HepG2 (cell line): ENCODE measurements around the gene STMN1. TPM values are rescaled to one million over a fixed set of nuclear protein-coding genes. Genes with fewer than 3 reads are reported as not detected.

Experiments
- ARNTL ChIP-seq: sonication (generic); formaldehyde crosslinking; IDR thresholded peaks from 2 replicates; pipeline ENCODE4 v1.4.0; 2020; ENCODE audit warnings: mild to moderate bottlenecking, missing genetic modification reagents
- EP300 ChIP-seq, 3 experiments: sonication (generic) in 1 of 3; formaldehyde crosslinking in 1 of 3; IDR thresholded peaks; 2 replicates each; pipeline versions ENCODE4 v1.5.1 to v1.6.1; 2011 to 2020; ENCODE audit warnings: low read depth in 2 of 3, low read length in 2 of 3, borderline replicate concordance in 1 of 3, improper control_type of control experiment in 1 of 3, mild to moderate bottlenecking in 1 of 3, missing genetic modification reagents in 1 of 3, moderate library complexity in 1 of 3
- FOXA3 ChIP-seq: IDR thresholded peaks from 2 replicates; pipeline ENCODE4 v1.6.1; 2016; ENCODE audit warnings: missing genetic modification reagents, missing compliant biosample characterization
- HCFC1 ChIP-seq: fragments of 150-350 bp; IDR thresholded peaks from 2 replicates; pipeline ENCODE4 v1.6.1; 2014; ENCODE audit warnings: low read depth, low read length
- JUND ChIP-seq: sonication (generic); formaldehyde crosslinking; IDR thresholded peaks from 2 replicates; pipeline ENCODE4 v1.8.0; 2022; ENCODE audit warnings: mild to moderate bottlenecking, missing genetic modification reagents
- KDM1A ChIP-seq: IDR thresholded peaks from 2 replicates; pipeline ENCODE4 v1.6.1; 2016; ENCODE audit warnings: missing compliant biosample characterization
- MAF1 ChIP-seq: sonication (generic); formaldehyde crosslinking; IDR thresholded peaks from 2 replicates; pipeline ENCODE4 v1.5.0; 2020; ENCODE audit warnings: missing genetic modification reagents, borderline replicate concordance
- NAIF1 ChIP-seq: sonication (generic); formaldehyde crosslinking; IDR thresholded peaks from 2 replicates; pipeline ENCODE4 v1.5.0; 2020; ENCODE audit warnings: mild to moderate bottlenecking, missing genetic modification reagents, borderline replicate concordance
- RCOR2 ChIP-seq: IDR thresholded peaks from 2 replicates; pipeline ENCODE4 v1.6.1; 2016; ENCODE audit warnings: missing biosample characterization, missing genetic modification reagents
- SOX6 ChIP-seq, 2 experiments: fragments of 450-650 bp in 1 of 2; sonication (generic) in 1 of 2; formaldehyde crosslinking in 1 of 2; IDR thresholded peaks; 2 replicates each; pipeline versions ENCODE4 v1.4.0 to v1.6.1; 2017 to 2020; ENCODE audit warnings: antibody characterized with exemption in 1 of 2, mild to moderate bottlenecking in 1 of 2, missing genetic modification reagents in 1 of 2
- UBTF ChIP-seq: sonication (generic); formaldehyde crosslinking; IDR thresholded peaks from 2 replicates; pipeline ENCODE4 v1.4.0; 2020; ENCODE audit warnings: mild to moderate bottlenecking, missing genetic modification reagents
- ZNF609 ChIP-seq: sonication (generic); formaldehyde crosslinking; IDR thresholded peaks from 2 replicates; pipeline ENCODE4 v1.4.0; 2020; ENCODE audit warnings: mild to moderate bottlenecking, missing genetic modification reagents, borderline replicate concordance
- ZNF768 ChIP-seq: sonication (generic); formaldehyde crosslinking; IDR thresholded peaks from 2 replicates; pipeline ENCODE4 v1.4.0; 2020; ENCODE audit warnings: missing genetic modification reagents
- ZNF777 ChIP-seq: sonication (generic); formaldehyde crosslinking; IDR thresholded peaks from 2 replicates; pipeline ENCODE4 v1.4.0; 2020; ENCODE audit warnings: missing genetic modification reagents
- polyA plus RNA-seq, 8 experiments: library from polyadenylated mRNA; depleted of rRNA in 3 of 8; stranded (reverse) in 7 of 8; unstranded in 1 of 8; fragments of >200 nt; fragmentation: Illumina TruSeq in 4 of 8; extraction: Trizol in 4 of 8; gene quantifications; 2 replicates each; pipeline versions ENCODE4 v1.2.1 to v1.2.3, GENCODE V29; 2011 to 2016; ENCODE audit warnings: low read depth in 4 of 8, missing spikeins in 1 of 8, mixed read lengths in 1 of 8; ENCODE audit not compliant: insufficient read depth in 1 of 8
- total RNA-seq, 5 experiments: library from RNA; depleted of rRNA; stranded (reverse); fragments of >200 nt; fragmentation: Illumina TruSeq; extraction: Trizol; gene quantifications; 2 replicates each; pipeline ENCODE4 v1.2.3, GENCODE V29; 2016; ENCODE audit warnings: low read depth in 1 of 5
- TF ChIP-seq, protein P1 (sequence below): sonication (generic); formaldehyde crosslinking; IDR thresholded peaks from 2 replicates; pipeline ENCODE4 v1.4.0; 2020; ENCODE audit warnings: mild to moderate bottlenecking, missing genetic modification reagents
- TF ChIP-seq, protein P2 (sequence below): sonication (generic); formaldehyde crosslinking; IDR thresholded peaks from 2 replicates; pipeline ENCODE4 v1.4.0; 2020; ENCODE audit warnings: missing genetic modification reagents

STMN1 gene
- total and polyA plus RNA-seq, 2 of the 13 experiments (the other 11 are each of a cell fraction or from before 2014, with no cell fraction given): 45.9 to 409 TPM

- TF ChIP-seq UBTF (peak; percentile 25; the same call in 1 of the 2 replicates), KDM1A (peak; percentile 27; the same call in 1 of the 2 replicates), ARNTL (no peak), JUND (CRISPR knock-in tag) (no peak), ZNF609 (CRISPR knock-in tag) (no peak), NAIF1 (no peak), FOXA3 (CRISPR knock-in tag) (no peak), SOX6 (IDR thresholded peaks at IDR 0.05) (no peak), SOX6 (CRISPR knock-in tag; IDR thresholded peaks at IDR 0.05) (no peak), RCOR2 (CRISPR knock-in tag) (peak; percentile 40; the same call in 1 of the 2 replicates), ZNF777 (CRISPR knock-in tag) (0 out of 2 replicates have a peak, but pooled peaks have one; percentile 40), EP300 (IDR thresholded peaks at IDR 0.05; ENCODE audit: low read depth in 2 of 2, low read length in 2 of 2) (no peak), EP300 (CRISPR knock-in tag; IDR thresholded peaks at IDR 0.05; ENCODE audit: borderline replicate concordance) (no peak), ZNF768 (CRISPR knock-in tag) (peak; percentile 100), MAF1 (CRISPR knock-in tag) (no peak), HCFC1 (no peak)
- TF ChIP-seq, protein P1, sequence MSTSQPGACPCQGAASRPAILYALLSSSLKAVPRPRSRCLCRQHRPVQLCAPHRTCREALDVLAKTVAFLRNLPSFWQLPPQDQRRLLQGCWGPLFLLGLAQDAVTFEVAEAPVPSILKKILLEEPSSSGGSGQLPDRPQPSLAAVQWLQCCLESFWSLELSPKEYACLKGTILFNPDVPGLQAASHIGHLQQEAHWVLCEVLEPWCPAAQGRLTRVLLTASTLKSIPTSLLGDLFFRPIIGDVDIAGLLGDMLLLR (CRISPR knock-in tag): no peak
- TF ChIP-seq, protein P2, sequence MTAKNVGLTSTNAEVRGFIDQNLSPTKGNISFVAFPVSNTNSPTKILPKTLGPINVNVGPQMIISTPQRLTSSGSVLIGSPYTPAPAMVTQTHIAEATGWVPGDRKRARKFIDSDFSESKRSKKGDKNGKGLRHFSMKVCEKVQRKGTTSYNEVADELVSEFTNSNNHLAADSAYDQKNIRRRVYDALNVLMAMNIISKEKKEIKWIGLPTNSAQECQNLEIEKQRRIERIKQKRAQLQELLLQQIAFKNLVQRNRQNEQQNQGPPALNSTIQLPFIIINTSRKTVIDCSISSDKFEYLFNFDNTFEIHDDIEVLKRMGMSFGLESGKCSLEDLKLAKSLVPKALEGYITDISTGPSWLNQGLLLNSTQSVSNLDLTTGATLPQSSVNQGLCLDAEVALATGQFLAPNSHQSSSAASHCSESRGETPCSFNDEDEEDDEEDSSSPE: no peak
Measured at GRCh38 chr1:25871704-25872494, 34.3 kb downstream of the STMN1 start (continued).
